HG03558 (cell line): ENCODE measurements around the gene C9orf43.
A peak's percentile ranks its signal among the peaks of the same experiment; 100 is the strongest.
"Not testable (repeated sequence)": the region's sequence is repeated elsewhere in the genome, so short reads cannot be mapped to it uniquely, and the experiment has no call there.

Experiments used
- ATAC-seq: cut with Tn5 transposase; IDR thresholded peaks from one replicate; pipeline ENCODE4 v1.9.1; 2021; ENCODE audit warnings: moderate number of reproducible peaks; ENCODE audit not compliant: unreplicated experiment; ENCODE audit errors: extremely low read depth

C9orf43 gene

GRCh38 chr9:113409481-113409880, 1.1 kb upstream of the C9orf43 start:
- ATAC-seq: no peak

GRCh38 chr9:113409883-113410206, 702 bp upstream of the C9orf43 start:
- no peak for ATAC-seq

DNA sequence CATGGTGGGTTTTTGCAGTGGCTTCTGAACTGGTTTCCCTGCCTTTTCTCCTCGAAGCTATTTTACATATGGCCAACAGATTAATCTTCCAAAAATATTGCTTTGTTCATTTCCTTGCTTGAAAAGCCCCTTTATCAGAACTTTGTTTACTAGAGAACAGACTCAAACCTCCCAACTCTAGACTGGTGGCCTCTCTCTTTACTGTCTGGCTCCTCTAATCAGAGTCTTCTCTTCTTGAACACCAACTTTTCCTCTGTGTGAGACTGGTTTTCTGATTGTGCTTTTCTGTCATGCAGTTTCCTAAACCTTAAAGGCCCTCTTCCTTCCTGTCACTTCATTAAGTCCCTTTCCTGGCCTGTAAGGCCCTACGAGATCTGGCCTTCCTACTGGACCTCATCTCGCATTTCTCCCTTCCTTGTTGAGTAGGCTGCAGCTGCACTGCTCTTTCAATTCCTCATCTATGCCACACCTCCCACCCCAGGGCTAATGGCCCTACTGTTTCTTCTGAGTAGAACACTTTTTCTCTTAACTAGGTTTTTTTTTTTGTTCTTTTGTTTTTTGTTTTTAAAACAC, 5.7 kb downstream of the C9orf43 start:
- peak; percentile 89 for ATAC-seq

DNA sequence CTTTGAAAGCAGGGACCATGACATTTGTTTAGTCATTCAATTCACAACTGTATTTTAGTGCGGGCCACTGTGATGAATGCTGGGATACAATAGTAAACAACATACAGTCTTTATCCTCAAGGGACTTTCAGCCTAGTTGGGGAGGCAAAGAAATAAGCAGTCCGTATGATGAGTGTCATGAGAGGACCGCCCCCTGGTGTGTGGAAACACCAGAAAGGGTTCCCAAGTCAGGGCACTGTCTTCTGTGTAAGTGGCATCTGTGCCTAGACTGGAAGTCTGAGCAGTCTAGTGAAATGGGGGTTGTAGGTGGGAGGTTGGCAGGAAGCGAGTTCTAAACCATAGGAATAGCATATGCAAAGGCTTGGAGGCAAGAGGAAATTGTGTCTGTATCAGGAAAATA, 6.8 kb downstream of the C9orf43 start:
- no peak for ATAC-seq

DNA sequence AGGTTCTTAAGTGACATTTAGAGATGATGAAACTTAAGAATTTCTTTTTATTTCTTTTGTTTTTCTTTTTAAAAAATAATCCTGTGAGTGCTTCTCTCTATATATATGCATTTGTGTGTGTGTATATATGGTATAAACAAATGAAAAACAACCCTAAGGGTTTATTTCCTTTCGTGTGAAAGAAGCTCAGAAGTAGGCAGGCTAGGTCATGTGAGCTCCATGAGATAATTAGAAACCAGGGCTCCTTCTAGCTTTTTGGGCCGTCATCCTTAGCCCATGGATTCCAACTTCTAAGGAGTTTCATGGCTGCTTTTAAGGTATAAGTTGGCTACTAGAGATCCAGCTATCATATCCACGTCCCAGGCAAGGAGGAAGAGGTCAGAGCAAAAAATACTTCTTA, 11.2 kb downstream of the C9orf43 start:
- no peak for ATAC-seq

DNA sequence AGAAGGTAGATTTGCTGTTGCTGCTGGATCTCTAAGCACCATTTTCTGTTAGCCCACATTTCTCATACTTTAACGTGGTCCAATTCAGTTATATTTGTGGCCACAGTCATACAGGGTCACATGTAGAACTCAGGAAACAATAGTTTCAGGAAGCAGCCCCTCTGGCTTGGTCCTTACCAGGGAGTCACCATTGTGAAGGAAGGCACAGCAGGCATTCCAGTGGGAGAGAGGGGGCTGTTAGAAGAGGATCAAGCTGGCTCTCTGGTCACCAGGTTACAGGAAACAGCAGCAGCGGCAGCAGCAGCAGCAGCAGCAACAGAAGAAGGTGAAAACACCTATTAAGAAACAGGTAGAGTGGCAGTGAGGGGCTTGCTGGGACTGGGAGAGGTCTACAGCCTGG, 14.5 kb downstream of the C9orf43 start:
- no peak for ATAC-seq

GRCh38 chr9:113426701-113427100, 16.2 kb downstream of the C9orf43 start:
- ATAC-seq: no peak

DNA sequence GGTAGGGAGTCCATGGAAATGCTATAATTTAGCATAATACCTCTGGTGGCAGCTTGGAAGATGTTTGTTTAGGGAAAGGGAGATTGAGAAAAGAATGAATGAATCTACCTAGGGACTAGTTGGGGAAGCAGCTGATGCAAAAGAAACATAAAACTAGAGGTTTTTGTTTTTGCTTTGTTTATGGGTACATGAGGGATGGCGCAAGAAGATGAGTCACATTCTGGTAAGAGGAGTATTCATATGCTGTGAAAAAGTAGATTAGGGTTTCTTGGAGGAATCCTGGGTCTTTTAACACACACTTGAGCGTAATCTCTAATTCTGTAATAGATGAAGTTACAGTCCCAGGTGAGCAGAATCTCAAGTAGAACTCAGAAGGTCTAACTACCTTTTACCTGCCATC, 17.1 kb downstream of the C9orf43 start:
- ATAC-seq: no peak

DNA sequence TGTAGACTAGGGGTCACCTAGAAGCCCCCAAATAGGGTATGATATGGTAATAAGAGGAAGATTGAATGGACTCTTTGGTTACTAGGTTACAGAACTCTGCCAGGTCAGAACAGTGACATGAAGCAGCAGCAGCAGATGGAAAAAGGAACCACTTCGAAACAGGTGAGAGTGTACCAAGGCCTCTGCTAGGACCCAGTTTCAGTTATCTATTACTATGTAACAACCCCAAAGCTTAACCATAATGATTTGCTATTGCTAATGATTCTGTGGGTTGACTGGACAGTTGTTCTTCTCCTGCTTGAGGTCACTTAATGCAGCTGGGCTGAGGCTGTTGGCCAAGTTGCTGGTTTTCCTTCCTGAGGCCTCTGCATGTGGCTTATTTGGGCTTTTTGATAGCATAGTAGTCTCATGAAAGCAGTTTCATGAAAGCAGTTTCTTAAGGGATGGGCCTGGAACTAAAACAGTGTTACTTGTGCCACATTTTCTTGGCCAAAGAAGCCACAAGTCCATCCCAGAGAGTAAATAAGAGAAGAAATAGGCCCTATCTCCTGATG, 17.6 kb downstream of the C9orf43 start:
- no peak for ATAC-seq

GRCh38 chr9:113431191-113431590, 20.6 kb downstream of the C9orf43 start:
- ATAC-seq: no peak

- no peak for ATAC-seq
Observed at GRCh38 chr9:113436728-113437515, 26.4 kb downstream of the C9orf43 start.

- ATAC-seq: not testable (repeated sequence)
Observed at GRCh38 chr9:113437716-113438115, 27.2 kb downstream of the C9orf43 start.

DNA sequence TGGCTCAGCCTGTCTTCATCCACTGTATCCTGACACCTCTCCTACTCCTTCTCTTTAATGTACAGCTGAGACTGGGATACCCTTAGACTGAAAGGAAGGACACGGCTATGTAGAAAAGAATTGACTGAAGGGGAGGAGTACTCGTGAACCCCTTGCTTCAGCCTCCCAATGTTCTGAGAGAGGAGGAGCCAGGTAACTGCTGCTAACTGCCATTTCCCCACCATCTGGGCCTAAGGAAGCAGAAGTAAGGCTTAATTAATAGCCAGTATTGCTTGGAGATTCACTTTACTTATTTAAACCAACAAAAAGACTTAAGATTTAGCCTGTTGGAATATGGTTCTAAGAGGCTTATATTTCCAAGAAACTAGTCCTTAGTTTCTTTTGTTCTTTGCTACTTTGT, 34.2 kb downstream of the C9orf43 start:
- ATAC-seq: no peak

GRCh38 chr9:113446323-113446740, 35.8 kb downstream of the C9orf43 start:
- ATAC-seq: no peak

DNA sequence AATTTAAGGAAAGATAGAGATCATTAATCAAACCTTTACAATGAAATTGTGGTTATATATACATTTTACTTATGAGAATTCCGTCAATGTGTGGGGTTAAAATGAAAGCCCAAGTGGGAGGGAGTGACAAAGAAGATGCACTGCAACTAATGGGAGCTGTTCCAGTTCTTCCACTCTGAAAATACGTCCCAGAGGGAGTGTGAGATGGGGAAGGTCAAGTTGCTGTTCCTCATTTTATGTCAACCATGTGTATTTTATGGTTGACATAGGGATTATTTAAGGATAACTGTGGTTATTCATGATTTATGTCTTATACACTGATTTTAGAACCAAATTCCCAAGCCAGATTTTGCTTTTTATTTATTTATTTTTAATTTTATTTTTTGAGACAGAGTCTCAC, 38.8 kb downstream of the C9orf43 start:
- no peak for ATAC-seq

DNA sequence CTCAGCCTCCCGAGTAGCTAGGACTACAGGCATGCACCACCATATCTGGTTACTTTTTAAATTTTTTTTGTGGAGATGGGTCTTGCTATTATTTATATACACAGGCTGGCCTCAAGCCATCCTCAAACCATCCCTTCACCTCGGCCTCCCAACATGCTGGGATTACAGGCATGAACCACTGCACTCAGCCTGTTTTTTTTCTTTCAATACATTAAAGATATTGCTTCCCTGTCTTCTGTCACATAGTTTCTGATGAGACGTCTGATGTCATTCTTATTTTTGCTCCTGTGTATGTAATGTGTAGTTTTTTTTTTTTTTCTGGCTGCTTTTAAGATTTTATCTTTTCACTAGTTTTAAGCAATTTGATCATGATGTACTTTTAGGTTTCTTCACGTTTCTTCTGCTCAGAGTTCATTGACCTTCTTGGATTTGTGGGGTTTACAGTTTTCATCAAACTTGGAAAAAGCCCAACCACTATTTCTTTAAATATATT, 41.6 kb downstream of the C9orf43 start:
- no peak for ATAC-seq

DNA sequence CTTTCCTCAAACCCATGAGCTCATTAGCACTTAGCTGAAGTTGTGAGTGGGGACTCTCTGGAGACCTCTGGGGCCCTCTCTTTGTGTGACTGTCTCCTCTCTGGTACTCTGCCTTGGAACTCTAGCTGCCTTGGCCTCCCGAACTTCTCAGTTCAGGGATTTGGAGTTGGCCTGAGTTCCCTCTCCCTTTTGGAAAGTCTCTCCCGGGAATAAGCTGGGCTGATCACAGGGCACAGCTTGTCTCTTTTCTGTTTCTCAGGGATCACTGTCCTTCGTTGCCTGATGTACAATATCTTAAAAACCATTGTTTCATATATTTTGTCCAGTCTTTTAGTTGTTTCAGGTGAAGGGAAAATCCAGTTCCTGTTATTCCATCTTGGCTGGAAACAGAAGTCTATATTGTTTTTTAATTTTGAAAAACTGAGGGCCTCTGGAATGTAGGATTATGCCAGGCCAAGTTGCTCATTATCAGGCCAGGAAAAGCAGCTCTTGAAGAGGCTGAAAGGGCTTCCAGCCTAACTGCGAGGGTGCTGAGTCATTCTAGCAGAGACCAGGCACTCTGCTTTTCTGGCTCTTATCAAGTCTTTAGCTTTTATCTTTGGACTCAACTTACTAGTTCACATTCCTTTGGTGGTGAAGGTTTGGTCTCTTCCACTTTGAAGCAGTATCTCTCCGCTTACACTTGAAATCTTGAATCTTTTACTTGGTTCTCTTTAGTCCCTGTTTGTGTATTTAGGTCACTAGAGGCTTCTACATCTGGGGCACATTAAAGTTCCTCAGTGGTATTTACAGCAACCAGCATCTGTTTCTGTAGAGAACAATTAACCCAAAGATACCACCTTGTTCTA, 44.6 kb downstream of the C9orf43 start:
- no peak for ATAC-seq

DNA sequence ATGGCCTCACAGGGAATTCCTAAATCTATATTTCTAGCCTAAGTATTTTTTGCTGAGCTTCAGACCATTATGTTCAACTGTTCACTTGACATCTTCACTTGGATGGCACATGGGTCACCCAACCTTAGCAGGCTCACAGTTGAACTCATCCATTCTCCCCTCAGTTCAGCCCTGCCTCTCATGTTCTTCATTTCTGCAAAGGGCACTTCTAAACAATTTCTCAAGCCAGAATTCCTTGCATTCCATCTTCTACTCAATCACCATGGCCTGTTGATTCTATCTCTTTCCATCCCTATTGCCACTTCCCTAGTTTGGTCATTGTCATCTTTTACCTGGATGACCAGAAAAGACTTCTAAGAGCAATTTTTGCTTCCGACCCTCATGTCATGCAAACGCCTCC, 45.7 kb downstream of the C9orf43 start:
- ATAC-seq: no peak

- no peak for ATAC-seq
Observed at GRCh38 chr9:113461285-113461684, 50.7 kb downstream of the C9orf43 start.

DNA sequence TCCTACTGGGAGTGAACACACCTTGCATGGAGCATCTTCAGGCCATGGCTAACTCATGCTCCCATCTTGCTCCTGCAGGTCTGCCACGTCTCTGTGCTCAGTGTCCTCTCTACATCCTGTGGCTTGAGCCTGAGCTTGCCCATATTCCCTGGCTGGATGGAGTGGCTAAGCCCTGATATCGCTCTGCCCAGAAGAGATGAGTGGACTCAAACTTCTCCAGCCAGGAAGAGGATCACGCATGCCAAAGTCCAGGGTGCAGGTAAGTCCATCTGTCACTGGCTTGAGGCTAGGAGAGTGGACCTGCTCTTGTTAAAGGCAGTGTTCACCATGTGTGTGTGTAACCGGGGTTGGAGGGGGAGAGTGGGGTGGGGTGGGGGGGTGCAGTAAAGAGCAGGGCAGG, 51.4 kb downstream of the C9orf43 start:
- ATAC-seq: no peak

- no peak for ATAC-seq
Observed at GRCh38 chr9:113462781-113463286, 52.3 kb downstream of the C9orf43 start.
